ENCODE data around the gene ZNF516. TPM values are rescaled to one million over a fixed set of nuclear protein-coding genes. Genes with fewer than 3 reads are reported as not detected.
"Not testable (repeated sequence)": the region's sequence is repeated elsewhere in the genome, so short reads cannot be mapped to it uniquely, and the experiment has no call there.

Gene ZNF516
- total RNA-seq, 2 experiments from 2014 or later, result 6.5 to 8.6 TPM

DNA sequence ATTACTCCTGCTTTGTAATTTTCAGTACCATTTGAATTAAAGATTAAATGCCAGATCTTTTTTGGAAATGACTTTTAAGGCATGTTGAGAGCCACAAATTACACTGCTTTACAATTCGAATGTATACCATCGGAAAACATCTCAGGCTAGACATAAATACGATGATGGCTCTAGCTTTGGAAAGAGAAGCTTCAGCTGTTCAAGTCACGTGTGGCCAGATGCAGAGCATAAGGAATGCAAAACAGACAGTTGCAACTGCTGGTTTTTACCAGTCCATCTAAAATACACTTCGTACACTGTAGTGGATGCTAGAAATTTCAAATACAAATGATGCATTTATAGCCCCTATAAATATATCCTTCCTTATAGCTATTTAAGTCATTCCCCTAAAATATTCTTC, 8.0 kb downstream of the ZNF516 start:
- no peaks in the 10 kb centered on the region for H3K36me3 Mint-ChIP-seq
- H3K27me3 Mint-ChIP-seq, result peaks cover 4% of the 10 kb centered on the region
- no peak overlapping the region for H3K27ac Mint-ChIP-seq
- peaks cover 32% of the 10 kb centered on the region for H3K4me1 Mint-ChIP-seq
- H3K9me3 Mint-ChIP-seq, result no peaks in the 10 kb centered on the region
- no peak overlapping the region for H3K4me3 Mint-ChIP-seq
- DNase-seq, result no peak

DNA sequence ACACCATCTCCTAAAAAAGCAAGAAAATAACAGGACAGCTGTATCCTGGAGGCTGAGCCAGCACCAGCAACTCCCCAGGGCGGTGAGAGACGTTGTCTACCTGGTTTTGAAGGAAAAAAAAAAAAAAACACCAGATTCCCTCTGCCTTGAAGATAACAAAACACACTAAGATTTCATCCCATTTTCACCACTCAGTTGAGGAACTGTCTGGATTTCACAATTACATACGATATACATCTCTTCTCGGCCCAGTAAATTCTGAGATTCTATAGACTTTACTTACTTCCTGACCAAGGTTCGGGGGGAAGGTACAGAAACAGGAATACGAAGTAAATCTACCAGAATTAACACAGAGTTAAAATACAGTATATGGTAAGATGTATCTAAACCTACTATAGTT, 8.5 kb downstream of the ZNF516 start:
- H3K36me3 Mint-ChIP-seq, result no peaks in the 10 kb centered on the region
- no peak for DNase-seq
- H3K27ac Mint-ChIP-seq, result no peak overlapping the region
- H3K4me3 Mint-ChIP-seq, result no peak overlapping the region
- peaks cover 4% of the 10 kb centered on the region for H3K27me3 Mint-ChIP-seq
- H3K9me3 Mint-ChIP-seq, result no peaks in the 10 kb centered on the region
- H3K4me1 Mint-ChIP-seq, result peaks cover 32% of the 10 kb centered on the region

DNA sequence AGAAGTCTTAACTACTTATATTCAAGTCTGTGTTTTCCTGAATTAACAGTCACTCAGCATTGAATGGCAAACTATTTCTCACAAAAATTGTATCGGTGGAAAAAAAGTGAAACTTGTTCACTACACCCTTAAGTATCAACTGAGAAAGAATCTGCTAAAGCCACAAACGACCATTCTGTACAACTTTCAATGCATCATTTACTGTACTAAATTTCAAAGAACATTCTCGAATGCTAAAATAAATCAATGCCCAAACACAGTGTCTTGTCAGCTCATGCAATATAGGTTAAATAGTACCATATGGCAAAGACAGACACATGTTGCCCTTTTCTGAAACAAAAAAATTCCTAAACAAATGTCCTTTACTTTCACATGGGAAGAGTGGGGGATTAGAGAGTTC, 9.0 kb downstream of the ZNF516 start:
- Mint-ChIP-seq H3K27ac (no peak overlapping the region), H3K27me3 (peaks cover 4% of the 10 kb centered on the region), H3K4me1 (peaks cover 32% of the 10 kb centered on the region), H3K9me3 (no peaks in the 10 kb centered on the region), H3K4me3 (no peak overlapping the region), H3K36me3 (peaks cover 4% of the 10 kb centered on the region)
- no peak for DNase-seq

DNA sequence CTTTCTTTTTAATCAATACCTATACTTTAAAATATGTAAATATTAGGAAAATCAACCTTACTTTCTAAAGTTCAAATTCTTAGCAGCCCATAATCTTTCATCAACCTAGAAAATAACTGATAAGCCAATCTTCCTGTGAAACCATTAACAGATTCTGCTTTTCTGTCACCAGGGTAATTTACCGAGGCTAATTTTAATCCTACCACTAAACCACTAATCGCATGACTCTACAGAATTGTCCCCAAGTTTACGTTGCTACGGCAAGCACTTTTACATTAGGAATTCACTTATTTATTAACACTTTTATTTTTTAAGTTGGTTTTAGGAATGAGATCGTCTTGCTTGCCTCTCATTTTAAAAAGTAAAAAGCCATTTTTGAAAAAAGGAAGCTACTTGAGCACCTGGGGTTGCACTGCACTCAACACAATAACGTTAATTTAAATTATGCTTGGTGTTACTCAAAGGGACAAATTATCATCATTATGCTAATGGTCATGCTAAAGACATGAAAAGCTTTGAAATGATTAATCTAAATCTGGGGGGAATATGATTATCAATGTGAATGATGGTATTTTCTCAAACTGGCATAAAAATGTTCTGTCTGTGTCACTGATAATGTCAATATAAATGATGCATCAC, 10.2 kb downstream of the ZNF516 start:
- H3K27me3 Mint-ChIP-seq, result peaks cover 2% of the 10 kb centered on the region
- no peak for DNase-seq
- no peak overlapping the region for H3K4me3 Mint-ChIP-seq
- peaks cover 4% of the 10 kb centered on the region for H3K36me3 Mint-ChIP-seq
- no peaks in the 10 kb centered on the region for H3K9me3 Mint-ChIP-seq
- H3K4me1 Mint-ChIP-seq, result peaks cover 22% of the 10 kb centered on the region
- no peak overlapping the region for H3K27ac Mint-ChIP-seq

DNA sequence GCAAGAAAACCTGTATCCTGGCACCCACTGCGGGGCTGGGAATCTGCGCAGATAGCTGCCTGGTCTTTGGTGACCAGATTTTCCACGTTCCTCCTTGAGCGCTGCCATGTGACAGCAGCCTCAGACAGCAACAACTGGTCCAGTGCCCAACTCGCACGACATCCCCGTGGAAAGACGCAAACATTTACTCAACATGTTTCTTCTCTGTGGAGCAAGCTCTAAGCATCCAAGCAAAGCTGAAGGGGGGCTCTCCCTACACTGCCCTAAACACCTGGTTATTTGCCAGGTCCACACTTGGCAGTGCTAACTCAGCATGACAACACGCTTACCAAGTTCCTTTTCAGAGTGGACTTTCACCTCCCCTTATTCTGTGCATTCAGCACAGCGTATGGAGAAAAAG, 11.3 kb downstream of the ZNF516 start:
- H3K9me3 Mint-ChIP-seq, result no peaks in the 10 kb centered on the region
- no peak overlapping the region for H3K4me3 Mint-ChIP-seq
- no peaks in the 10 kb centered on the region for H3K27me3 Mint-ChIP-seq
- peaks cover 4% of the 10 kb centered on the region for H3K36me3 Mint-ChIP-seq
- no peak for DNase-seq
- no peak overlapping the region for H3K27ac Mint-ChIP-seq
- peaks cover 11% of the 10 kb centered on the region for H3K4me1 Mint-ChIP-seq

DNA sequence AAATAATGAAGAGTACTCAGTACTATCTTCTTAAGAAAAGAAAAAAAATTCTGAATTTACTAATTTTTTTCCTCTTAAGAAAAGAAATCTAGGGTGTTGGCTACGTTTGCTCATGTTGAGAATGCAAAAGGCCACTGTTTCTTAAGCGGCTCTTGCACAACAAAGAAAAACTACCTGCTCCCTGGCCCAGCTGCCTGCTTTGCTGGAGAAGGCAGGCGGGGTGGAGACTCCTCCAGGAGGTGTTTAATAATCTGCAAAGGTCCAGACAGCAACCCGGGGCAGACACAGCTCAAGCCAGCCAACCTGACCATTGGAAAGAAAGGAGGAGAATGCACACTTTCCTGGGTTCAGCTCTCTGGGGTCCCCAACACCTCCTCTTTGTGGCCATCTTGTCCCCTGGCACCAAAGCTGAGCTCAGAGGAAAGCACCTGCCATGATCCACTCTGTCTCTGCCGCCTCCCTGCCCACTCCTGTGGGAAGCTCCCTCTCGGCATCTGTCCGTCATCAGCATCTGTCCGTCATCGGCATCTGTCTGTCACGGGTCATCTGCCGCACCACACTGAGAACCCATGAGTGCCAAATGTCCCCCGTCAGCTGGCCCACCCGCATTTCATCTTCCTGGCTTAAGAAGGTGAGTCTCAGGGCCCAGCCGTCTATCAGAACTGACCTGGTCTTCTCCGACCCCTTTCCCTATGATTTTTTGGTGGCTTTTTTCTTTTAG, 11.9 kb downstream of the ZNF516 start:
- H3K27me3 Mint-ChIP-seq, result no peaks in the 10 kb centered on the region
- H3K4me3 Mint-ChIP-seq, result no peak overlapping the region

DNA sequence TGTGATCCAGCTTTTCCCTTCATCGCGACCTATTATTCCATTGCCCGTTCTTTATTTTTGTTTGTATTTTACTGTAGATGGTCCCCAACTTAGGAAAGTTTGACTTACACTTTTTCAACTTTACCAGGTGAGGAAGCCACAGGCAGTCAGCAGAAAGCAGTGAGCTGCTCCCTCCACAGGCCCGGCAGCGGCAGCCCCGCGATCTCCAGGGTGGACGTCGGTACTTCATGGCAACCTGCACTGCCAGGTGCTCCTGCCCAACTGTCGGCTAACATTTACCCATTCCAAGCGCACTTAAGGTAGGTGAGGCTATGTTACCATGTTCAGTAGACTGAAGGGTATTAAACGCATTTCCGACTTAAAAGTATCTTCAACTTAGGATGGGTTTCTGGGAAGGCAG, 12.8 kb downstream of the ZNF516 start:
- Mint-ChIP-seq H3K9me3 (no peaks in the 10 kb centered on the region), H3K36me3 (peaks cover 4% of the 10 kb centered on the region), H3K4me3 (no peak overlapping the region), H3K27ac (no peak overlapping the region), H3K27me3 (no peaks in the 10 kb centered on the region), H3K4me1 (peaks cover 14% of the 10 kb centered on the region)
- DNase-seq, result no peak

More for the DNA sequence above, 11.9 kb downstream of the ZNF516 start:
- H3K4me1 Mint-ChIP-seq, result peaks cover 10% of the 10 kb centered on the region
- DNase-seq, result no peak
- H3K36me3 Mint-ChIP-seq, result peaks cover 4% of the 10 kb centered on the region
- no peak overlapping the region for H3K27ac Mint-ChIP-seq
- no peaks in the 10 kb centered on the region for H3K9me3 Mint-ChIP-seq

DNA sequence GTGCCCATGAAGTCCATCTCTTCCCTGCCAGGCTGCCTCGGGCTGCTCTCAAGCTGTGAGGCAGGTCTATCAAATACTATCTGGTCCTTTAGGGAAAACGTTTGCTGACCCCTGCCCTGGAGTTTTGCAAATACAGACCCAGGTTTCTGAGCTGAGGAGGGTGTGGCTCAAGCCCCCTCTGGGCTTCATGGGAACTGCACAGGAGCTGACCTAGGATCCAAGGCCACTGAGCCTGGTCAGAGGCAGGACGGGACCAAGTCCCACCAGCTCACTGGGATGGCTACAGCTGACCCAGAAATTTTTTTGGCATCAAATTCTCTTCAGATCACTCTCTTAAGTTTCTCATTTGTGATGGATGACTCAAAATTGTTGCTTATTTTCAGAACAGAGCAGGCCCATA, 14.1 kb downstream of the ZNF516 start:
- Mint-ChIP-seq H3K4me1 (peaks cover 24% of the 10 kb centered on the region), H3K27ac (no peak overlapping the region), H3K4me3 (no peak overlapping the region), H3K27me3 (no peaks in the 10 kb centered on the region), H3K9me3 (no peaks in the 10 kb centered on the region), H3K36me3 (peaks cover 4% of the 10 kb centered on the region)
- no peak for DNase-seq

DNA sequence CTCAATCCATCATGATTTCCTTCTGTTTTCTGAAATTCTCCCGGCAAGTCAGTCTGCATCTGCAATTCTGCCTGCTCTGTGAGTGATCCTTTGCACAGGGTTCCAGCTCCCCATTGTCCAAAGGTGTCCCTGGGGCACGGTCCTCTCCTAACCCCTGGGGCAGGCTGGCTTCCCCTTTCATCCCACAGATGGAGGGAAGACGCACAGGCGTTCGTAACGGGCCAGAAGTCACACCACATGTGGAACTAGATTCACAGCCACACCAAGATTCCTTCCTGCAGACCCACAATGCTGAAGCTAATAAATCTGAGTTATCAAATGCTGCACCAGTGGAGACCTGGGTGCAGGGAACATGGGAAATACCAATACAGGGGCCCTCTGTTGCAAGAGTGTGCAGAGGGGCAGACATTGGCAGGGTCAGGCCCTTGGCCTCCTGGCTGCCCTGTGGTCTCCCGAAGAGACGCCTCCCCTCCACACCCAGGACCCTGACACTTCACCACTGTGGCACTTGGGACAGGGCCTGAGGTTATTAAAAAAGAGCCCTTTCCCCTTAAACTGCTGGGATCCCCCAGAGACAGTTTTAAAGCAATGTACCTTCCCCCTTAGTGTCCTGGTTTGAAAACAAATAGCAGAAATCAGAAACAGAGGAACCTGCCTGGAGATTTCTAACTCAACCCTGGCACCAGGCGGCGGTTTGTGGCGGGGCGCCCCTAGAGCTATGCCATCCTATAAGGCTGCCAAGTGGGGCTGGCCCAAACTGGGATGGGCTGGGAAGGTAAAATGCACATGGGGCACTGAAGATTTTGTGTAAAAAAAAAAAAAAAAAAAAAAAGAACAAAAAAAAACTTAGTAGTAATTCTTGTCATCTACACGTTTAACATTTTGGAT, 15.4 kb downstream of the ZNF516 start:
- Mint-ChIP-seq H3K4me1 (peaks cover 29% of the 10 kb centered on the region), H3K4me3 (no peak overlapping the region), H3K36me3 (peaks cover 4% of the 10 kb centered on the region), H3K27me3 (no peaks in the 10 kb centered on the region), H3K27ac (no peak overlapping the region), H3K9me3 (no peaks in the 10 kb centered on the region)
- DNase-seq, result no peak

DNA sequence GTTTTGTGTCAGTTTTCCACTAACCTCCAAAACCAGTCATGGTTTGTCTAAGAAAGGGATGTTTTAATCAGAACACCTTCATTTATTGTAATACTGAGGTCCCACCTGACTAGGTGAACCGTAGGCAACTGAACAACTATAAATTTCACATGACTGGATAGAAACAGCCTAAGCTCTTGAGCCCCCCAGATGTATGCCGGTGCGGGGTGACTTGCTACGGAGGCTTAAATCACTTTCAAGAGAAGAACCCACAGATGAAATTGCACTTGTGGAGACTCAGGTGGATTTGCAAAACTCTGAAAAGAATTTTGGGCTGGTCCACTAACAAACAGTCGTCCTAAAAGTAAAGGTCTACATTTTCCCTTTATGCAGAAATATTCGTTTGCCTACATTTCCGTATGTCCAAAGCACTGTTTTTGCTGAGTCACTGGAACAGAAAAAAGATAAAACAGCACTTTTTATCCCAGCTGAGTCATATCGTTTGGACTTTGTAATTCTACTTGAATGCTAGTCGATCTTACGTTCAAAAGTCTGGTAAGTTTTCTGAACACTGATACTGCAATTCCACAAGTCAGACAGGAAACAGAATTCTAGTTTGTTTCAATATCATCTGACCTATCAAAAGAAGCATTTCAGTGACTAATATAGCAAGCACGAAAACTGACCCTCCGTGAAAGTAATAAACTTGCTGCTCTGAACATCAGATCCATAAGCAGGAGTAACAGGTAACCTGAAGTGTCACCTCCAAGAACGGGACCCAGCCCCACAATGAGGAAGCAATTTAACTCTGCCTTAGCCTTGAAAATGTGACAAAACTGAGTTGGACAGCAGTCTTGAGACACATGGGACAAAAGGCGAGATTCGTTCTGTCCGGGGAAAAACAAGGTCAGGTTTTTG, 18.1 kb downstream of the ZNF516 start:
- no peak for DNase-seq
- Mint-ChIP-seq H3K27me3 (no peaks in the 10 kb centered on the region), H3K9me3 (no peaks in the 10 kb centered on the region), H3K4me3 (peak overlapping the region; percentile 40), H3K4me1 (peaks cover 37% of the 10 kb centered on the region), H3K36me3 (peaks cover 6% of the 10 kb centered on the region), H3K27ac (no peak overlapping the region)

DNA sequence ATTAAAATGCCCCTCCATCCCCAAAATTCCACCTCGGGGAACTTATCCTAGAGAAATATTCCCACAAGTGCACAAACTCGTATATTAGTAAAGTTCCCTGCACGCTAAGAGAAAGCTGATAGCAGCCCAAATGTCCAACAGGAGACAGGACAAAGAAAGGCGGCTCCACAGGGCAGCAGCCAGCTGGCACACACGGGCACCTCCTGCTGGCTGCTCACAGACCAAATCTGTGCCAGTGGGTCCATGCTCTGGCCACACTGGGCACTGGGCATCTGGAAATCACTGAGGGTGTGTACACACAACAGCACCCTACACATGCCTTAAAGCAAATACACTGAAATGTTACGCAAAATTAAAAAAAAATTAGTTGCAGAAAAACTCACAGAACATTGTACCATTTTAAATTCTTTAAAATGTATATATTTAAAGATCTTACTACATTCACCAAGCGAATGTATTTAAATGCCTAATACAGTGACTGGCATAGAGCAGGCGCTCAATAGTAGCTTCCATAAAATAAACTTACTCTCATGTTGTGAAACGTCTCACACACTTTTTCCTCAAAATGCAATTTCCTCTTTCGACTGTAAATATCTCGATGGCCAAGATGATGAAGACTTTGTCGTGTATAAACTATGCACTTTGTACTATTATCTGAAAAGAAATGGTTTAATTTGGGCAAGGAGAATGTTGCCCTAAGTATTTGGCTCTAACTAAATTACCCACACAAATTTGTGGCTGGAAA, 19.4 kb downstream of the ZNF516 start:
- Mint-ChIP-seq H3K36me3 (peaks cover 2% of the 10 kb centered on the region), H3K9me3 (no peaks in the 10 kb centered on the region), H3K27ac (peak overlapping the region; percentile 35), H3K4me1 (peaks cover 37% of the 10 kb centered on the region), H3K27me3 (no peaks in the 10 kb centered on the region), H3K4me3 (no peak overlapping the region)
- DNase-seq, result no peak

DNA sequence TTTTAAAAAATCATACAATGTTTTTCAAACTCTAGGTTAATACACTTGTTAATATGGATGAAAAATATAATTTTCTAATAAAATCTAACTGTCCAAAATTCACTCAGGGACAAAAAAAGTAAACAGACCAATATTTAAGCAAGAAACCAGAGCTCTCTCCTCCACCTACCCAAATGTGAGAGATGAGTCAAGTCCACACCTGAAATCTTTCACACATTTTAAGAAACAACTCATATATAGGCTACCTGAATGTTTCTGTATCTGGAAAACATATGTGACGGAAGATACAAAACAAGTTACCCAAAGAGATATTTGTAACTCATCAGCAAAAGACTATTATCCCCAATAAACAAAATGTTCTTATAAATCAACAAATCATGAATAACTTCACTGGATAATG, 20.2 kb downstream of the ZNF516 start:
- no peak for DNase-seq
- Mint-ChIP-seq H3K27me3 (no peaks in the 10 kb centered on the region), H3K4me3 (no peak overlapping the region), H3K36me3 (peaks cover 2% of the 10 kb centered on the region), H3K9me3 (no peaks in the 10 kb centered on the region), H3K27ac (peak overlapping the region; percentile 20), H3K4me1 (peaks cover 37% of the 10 kb centered on the region)

DNA sequence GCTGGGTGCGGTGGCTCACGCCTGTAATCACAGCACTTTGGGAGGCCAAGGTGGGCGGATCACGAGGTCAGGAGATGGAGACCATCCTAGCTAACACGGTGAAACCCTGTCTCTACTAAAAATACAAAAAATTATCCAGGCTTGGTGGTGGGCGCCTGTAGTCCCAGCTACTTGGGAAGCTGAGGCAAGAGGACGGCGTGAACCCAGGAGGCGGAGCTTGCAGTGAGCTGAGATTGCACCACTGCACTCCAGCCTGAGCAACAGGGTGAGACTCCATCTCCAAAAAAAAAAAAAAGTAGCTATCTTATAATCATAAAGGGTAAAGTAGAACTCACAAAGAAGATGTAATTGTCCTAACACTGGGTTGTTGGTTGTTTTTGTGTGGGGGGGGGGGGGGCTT, 21.5 kb downstream of the ZNF516 start:
- H3K27ac Mint-ChIP-seq, H3K4me3 Mint-ChIP-seq, DNase-seq, H3K9me3 Mint-ChIP-seq, H3K36me3 Mint-ChIP-seq, H3K27me3 Mint-ChIP-seq: not testable (repeated sequence)
- H3K4me1 Mint-ChIP-seq, result peaks cover 41% of the 10 kb centered on the region

DNA sequence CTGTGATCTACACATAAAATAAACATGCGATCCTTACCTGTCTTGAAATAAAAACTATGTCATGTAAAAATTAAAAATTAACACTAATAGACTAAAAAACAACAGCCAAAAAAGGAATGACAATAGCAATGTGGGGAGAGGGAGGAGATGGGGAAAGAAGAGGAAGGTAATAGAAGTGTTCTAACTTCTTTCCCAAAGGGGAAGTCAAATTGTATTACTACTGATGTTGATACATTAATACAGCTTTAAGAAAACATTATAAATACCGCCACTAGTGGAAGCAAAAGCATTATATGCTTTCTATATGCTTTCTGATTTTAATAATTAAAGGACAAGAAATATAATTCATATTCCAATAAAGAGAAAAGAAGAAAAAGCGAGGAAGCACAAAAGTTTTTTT, 22.2 kb downstream of the ZNF516 start:
- H3K27me3 Mint-ChIP-seq, result no peaks in the 10 kb centered on the region
- H3K4me1 Mint-ChIP-seq, result peaks cover 44% of the 10 kb centered on the region
- H3K4me3 Mint-ChIP-seq, result no peak overlapping the region
- H3K9me3 Mint-ChIP-seq, result no peaks in the 10 kb centered on the region
- H3K27ac Mint-ChIP-seq, result no peak overlapping the region
- DNase-seq, result no peak
- H3K36me3 Mint-ChIP-seq, result peaks cover 2% of the 10 kb centered on the region

Measured in activated naive CD8-positive, alpha-beta T cell treated with anti-CD3 and anti-CD28 coated beads for 36 hours (primary cell).